ENCODE measurements around the gene HES6.
"Not testable (repeated sequence)": the region's sequence is repeated elsewhere in the genome, so short reads cannot be mapped to it uniquely, and the experiment has no call there.

HES6 gene

GRCh38 chr2:238272156-238272555 lies 32.3 kb upstream of the HES6 start:
- no peak for DNase-seq

- DNase-seq: not testable (repeated sequence)
Measured at GRCh38 chr2:238271686-238272085, 31.8 kb upstream of the HES6 start.

GRCh38 chr2:238271061-238271554 lies 31.3 kb upstream of the HES6 start:
- DNase-seq: no peak

GRCh38 chr2:238270606-238271005 lies 30.8 kb upstream of the HES6 start:
- no peak for DNase-seq

- no peak for DNase-seq
Measured at GRCh38 chr2:238269741-238270140, 29.9 kb upstream of the HES6 start.

- no peak for DNase-seq
Measured at GRCh38 chr2:238267884-238268680, 28.2 kb upstream of the HES6 start.

DNA sequence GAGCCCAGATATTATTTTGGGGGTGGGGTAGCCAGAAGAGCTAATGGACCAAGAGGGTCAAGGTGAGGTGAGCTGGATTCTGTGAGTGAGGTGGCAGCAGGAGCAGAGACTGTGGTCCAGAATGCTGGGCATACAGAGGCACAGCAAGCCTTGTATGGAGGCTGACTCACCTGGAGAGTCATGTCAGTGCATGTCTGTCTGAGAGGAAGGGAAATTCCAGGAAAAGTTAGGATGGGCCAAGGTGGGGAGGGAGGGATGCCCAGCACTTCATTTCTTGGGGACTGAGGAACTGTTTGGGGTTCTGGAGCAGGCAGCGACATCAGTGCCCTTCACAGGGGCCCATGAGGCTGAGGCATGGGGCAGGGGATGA lies 27.5 kb upstream of the HES6 start:
- no peak for DNase-seq

- DNase-seq: no peak
Measured at GRCh38 chr2:238265605-238266004, 25.8 kb upstream of the HES6 start.

GRCh38 chr2:238264072-238264460 lies 24.2 kb upstream of the HES6 start:
- no peak for DNase-seq

- DNase-seq: peak; percentile 76 to 80
Measured at GRCh38 chr2:238263204-238264071, 23.6 kb upstream of the HES6 start.

GRCh38 chr2:238262496-238263122 lies 22.8 kb upstream of the HES6 start:
- no peak for DNase-seq

DNA sequence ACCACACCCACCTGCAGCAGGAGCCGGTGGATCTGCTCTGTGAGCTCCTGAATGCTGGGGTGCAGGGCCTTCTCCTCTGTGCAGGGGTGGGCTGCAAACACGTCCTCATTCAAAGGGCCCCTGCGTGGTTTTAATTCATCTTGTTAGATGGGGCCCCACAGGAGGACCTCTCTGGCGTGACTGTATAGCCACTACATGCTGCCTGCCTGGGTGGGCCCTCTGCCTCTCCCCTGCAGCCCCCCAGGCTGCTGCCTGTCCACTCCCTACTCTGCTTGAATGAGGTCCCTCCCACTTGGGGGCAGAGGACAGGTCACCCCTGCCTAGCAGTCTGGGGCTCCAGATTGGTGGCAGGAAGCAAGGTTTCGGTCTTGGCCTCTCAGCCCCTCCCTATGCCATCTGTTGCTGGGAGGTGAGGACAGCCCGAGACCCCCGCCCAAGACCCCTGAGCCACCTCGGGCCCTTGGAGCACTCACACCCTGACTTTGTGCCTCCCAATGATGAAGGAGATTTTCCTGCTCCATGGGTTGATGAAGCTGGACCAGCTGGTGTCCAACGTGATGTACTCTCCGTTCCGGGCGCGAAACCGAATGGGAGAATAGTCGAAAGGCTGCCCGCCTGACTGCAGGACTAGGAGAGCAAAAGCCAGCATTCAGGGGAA lies 22.0 kb upstream of the HES6 start:
- DNase-seq: no peak

GRCh38 chr2:238260883-238261282 lies 21.0 kb upstream of the HES6 start:
- no peak for DNase-seq

DNA sequence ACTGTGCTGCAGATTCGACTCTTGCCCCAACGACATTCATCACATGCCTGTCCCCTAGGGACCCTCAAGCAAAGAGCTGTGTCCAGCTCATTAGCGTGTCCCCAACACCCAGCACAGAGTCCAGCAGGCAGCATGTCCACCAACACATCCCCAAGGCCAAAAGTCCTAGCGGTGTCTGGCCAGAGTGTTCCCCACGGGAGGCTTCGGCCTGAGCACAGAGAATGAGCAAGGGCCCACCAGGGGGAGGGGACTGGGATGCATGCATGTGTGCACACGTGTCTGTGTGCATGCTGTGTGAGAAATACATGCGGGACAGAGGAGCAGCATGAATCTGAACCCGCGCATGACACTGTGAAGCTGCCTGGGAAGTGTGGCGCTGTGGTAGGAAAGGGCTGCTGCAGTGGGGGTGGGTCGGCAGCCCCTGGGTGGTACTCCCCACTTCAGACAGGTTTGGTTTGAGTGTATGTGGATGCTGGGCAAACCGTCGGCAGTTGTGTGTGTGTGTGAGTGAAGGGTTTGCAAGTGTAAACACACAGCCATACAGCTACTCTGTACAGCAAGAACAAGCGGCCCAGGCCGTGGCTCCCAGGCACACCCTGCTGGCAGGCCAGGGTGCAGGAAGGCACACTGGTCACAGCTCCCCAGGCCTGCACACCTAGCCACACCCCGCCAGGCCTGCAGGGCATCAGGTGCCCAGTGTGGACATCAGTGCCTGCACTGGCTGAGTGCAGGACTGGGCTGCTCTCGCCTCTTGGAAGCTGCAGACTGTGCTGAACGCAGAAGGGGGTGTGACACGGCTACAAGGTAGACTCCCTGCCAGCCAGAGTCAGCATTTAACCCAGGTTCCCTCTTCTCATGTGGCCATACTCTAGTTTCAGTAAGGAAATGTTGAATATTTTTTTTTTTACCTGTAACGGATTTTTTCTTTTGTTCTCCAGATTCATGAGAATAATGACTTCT lies 19.5 kb upstream of the HES6 start:
- DNase-seq: no peak

- no peak for DNase-seq
Measured at GRCh38 chr2:238257786-238258700, 18.2 kb upstream of the HES6 start.

- peak; percentile 81 to 83 for DNase-seq
Measured at GRCh38 chr2:238256594-238257104, 16.8 kb upstream of the HES6 start.

- no peak for DNase-seq
Measured at GRCh38 chr2:238256111-238256510, 16.3 kb upstream of the HES6 start.

DNA sequence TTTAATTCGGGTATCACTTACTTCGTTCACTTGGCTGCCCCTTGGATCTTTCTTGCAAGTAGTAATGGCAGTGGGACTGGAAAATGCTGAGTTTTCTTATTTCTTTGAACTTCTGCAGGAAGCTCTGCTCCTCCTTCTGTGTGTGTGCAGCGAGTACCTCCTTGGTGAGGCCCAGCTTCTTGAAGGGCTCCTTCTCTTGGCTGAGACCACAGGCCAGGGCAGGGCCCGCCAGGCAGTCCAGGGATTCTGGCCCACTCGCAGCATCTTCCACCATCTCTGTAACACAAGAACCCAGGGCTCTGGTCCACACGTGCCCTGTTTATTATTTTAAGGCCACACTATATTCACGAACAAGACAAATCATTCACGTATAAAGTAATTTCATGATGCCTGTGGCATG lies 15.8 kb upstream of the HES6 start:
- no peak for DNase-seq

DNA sequence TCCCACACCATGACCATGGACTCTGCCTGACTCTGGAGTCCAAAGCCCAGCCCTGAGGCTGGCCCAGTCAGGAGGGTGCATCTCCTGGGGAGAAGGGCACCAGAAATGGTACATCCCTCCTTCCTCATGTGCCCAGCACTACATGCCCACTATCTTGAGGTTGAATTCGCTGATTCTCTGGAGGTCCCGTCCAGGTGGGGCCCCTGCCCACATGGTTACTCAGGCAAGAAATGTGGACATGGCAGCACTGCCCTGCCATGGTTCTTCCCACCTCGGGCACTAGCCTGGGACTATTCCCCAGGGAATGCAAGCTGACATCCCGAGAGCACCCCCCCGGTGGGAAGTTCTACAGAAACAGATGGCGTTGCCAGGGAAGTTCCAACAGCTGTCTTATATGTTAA lies 15.3 kb upstream of the HES6 start:
- DNase-seq: no peak

GRCh38 chr2:238254095-238254723 lies 14.4 kb upstream of the HES6 start:
- DNase-seq: no peak
